Colonic mucosa (tissue), 4 donors: Measurements from ENCODE around the gene STAU1. TPM values are rescaled to one million over a fixed set of nuclear protein-coding genes. Genes with fewer than 3 reads are reported as not detected.

Experiments used
- DNase-seq: peaks from one replicate; pipeline ENCODE4 v3.0.0-alpha.2; 2020
- H3K27ac ChIP-seq: fragments of 200-600 bp; one replicate; pipeline ENCODE4 v1.8.0; 2021
- H3K27me3 ChIP-seq: fragments of 200-600 bp; one replicate; pipeline ENCODE4 v1.8.0; 2021
- H3K36me3 ChIP-seq: fragments of 200-600 bp; one replicate; pipeline ENCODE4 v1.8.0; 2021
- H3K4me1 ChIP-seq: fragments of 200-600 bp; one replicate; pipeline ENCODE4 v1.8.0; 2021; ENCODE audit warnings: mild to moderate bottlenecking
- H3K4me3 ChIP-seq: fragments of 200-600 bp; one replicate; pipeline ENCODE4 v1.8.0; 2021
- H3K9ac ChIP-seq, 2 donors: one replicate each; pipeline ENCODE4 v1.7.0; 2013; ENCODE audit warnings: control low read depth in 2 of 2, low read depth in 2 of 2, low read length in 2 of 2
- H3K9me3 ChIP-seq: fragments of 200-600 bp; one replicate; pipeline ENCODE4 v1.8.0; 2021
- intact Hi-C: fragments of 100-400 bp; cut with DNase I; formaldehyde crosslinking; loops from one replicate; pipeline ENCODE4 v1.14.1; 2022
- total RNA-seq, 2 donors: library from RNA; stranded (reverse); fragmentation: NEBNext Ultra II Directional in 1 of 2; extraction: Animal tissue kit (Norgen Biotek cat#: 25700) in 1 of 2; gene quantifications; one replicate each; pipeline ENCODE4 v1.2.1, GENCODE V29; 2021
- TF ChIP-seq, protein P1 (sequence below): fragments of 200-600 bp; IDR thresholded peaks from one replicate; pipeline ENCODE4 v1.8.0; 2022; ENCODE audit warnings: antibody characterized with exemption, mild to moderate bottlenecking
- donor health status: healthy.
- donor health status: DM: no; HTN: no; CAD: no.
- donor health status: DM: no; HTN: no; CAD: no.

The STAU1 gene, protein sequence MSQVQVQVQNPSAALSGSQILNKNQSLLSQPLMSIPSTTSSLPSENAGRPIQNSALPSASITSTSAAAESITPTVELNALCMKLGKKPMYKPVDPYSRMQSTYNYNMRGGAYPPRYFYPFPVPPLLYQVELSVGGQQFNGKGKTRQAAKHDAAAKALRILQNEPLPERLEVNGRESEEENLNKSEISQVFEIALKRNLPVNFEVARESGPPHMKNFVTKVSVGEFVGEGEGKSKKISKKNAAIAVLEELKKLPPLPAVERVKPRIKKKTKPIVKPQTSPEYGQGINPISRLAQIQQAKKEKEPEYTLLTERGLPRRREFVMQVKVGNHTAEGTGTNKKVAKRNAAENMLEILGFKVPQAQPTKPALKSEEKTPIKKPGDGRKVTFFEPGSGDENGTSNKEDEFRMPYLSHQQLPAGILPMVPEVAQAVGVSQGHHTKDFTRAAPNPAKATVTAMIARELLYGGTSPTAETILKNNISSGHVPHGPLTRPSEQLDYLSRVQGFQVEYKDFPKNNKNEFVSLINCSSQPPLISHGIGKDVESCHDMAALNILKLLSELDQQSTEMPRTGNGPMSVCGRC
- 100 to 1,000 TPM in 1 of 2 donors, 10 to 100 TPM in 1; 86.6 to 106 TPM for total RNA-seq

DNA sequence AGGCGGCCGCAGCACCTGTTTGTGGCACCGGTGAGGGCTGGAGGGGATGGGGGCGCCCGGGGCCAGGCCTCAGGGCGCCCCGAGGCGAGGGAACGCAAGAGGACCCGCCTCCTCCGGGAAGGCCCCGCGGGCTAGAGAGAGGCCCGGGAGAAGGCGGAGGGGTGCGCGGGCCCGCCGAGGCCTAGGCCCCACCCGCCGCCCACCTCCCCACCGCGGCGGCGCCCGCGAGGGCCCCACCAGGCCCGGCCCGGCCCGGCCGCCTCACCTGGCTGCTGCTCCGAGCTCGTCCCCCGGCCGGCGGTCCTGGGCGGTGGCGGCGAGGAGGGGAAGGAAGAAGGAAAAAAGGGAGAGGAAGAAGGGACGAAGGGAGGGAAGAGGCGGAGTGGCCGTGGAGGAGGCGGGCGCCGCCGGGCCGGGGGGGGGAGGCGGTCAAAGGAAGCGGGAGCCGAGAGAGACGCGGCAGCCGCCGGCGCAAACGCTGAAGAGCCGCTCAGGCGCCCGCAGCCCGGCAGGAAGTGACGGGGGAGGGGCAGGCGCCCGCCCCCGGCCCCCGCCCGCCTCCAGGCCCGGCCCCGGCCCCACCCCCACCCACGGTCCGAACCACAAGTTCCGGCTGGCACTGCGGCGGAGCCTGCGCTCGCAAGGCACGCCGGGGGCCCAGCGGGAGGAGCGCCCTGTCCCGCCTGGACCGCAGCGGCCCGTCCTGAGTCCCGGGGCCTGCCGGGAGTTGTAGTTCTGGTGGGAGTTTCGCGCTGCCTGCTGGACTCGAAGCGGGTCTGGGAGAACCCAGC lies at the start of gene STAU1:
TSS of gene STAU1 (minus strand) at position 484 of the 791 bp plus-strand sequence. CDS start 22,133 bp downstream, outside the sequence.
- peak within 1 kb of the TSS; percentile 91 to 97 for H3K9ac ChIP-seq
- H3K36me3 ChIP-seq, result no peaks in the 10 kb centered on the region
- TF ChIP-seq, protein P1, sequence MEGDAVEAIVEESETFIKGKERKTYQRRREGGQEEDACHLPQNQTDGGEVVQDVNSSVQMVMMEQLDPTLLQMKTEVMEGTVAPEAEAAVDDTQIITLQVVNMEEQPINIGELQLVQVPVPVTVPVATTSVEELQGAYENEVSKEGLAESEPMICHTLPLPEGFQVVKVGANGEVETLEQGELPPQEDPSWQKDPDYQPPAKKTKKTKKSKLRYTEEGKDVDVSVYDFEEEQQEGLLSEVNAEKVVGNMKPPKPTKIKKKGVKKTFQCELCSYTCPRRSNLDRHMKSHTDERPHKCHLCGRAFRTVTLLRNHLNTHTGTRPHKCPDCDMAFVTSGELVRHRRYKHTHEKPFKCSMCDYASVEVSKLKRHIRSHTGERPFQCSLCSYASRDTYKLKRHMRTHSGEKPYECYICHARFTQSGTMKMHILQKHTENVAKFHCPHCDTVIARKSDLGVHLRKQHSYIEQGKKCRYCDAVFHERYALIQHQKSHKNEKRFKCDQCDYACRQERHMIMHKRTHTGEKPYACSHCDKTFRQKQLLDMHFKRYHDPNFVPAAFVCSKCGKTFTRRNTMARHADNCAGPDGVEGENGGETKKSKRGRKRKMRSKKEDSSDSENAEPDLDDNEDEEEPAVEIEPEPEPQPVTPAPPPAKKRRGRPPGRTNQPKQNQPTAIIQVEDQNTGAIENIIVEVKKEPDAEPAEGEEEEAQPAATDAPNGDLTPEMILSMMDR, result no peak
- H3K4me3 ChIP-seq, result peak within 1 kb of the TSS; percentile 64
- peak; percentile 95 for DNase-seq
- H3K27me3 ChIP-seq, result no peaks in the 10 kb centered on the region
- peaks cover 10% of the 10 kb centered on the region for H3K4me1 ChIP-seq
- intact Hi-C loops, result no loop called here
- no peaks in the 10 kb centered on the region for H3K9me3 ChIP-seq
- H3K27ac ChIP-seq, result peak within 1 kb of the TSS; percentile 93

GRCh38 chr20:49237531-49237930 lies 49.4 kb upstream of the STAU1 start:
- intact Hi-C loops, result no loop called here
- Histone ChIP-seq H3K9ac (no peak overlapping the region), H3K9me3 (no peaks in the 10 kb centered on the region), H3K27me3 (no peaks in the 10 kb centered on the region), H3K36me3 (peaks cover 34% of the 10 kb centered on the region), H3K27ac (no peak overlapping the region), H3K4me3 (no peak overlapping the region), H3K4me1 (no peaks in the 10 kb centered on the region)
- no peak for DNase-seq
- TF ChIP-seq, protein P1, result no peak

GRCh38 chr20:49236301-49236700 lies 48.2 kb upstream of the STAU1 start:
- H3K9me3 ChIP-seq, result no peaks in the 10 kb centered on the region
- H3K36me3 ChIP-seq, result peaks cover 29% of the 10 kb centered on the region
- intact Hi-C loops, result no loop called here
- TF ChIP-seq, protein P1, result no peak
- no peak overlapping the region for H3K27ac ChIP-seq
- no peaks in the 10 kb centered on the region for H3K27me3 ChIP-seq
- no peak overlapping the region for H3K4me3 ChIP-seq
- H3K4me1 ChIP-seq, result no peaks in the 10 kb centered on the region
- no peak overlapping the region for H3K9ac ChIP-seq
- DNase-seq, result no peak

GRCh38 chr20:49234831-49235230 lies 46.7 kb upstream of the STAU1 start:
- H3K9ac ChIP-seq, result no peak overlapping the region
- DNase-seq, result no peak
- no peak overlapping the region for H3K4me3 ChIP-seq
- no peaks in the 10 kb centered on the region for H3K27me3 ChIP-seq
- intact Hi-C loops, result no loop called here
- H3K9me3 ChIP-seq, result no peaks in the 10 kb centered on the region
- H3K4me1 ChIP-seq, result no peaks in the 10 kb centered on the region
- no peak overlapping the region for H3K27ac ChIP-seq
- H3K36me3 ChIP-seq, result peaks cover 35% of the 10 kb centered on the region
- TF ChIP-seq, protein P1, result no peak

GRCh38 chr20:49233226-49233625 lies 45.1 kb upstream of the STAU1 start:
- Histone ChIP-seq H3K4me1 (no peaks in the 10 kb centered on the region), H3K4me3 (no peak overlapping the region), H3K36me3 (peaks cover 35% of the 10 kb centered on the region), H3K9me3 (no peaks in the 10 kb centered on the region), H3K9ac (no peak overlapping the region), H3K27ac (no peak overlapping the region), H3K27me3 (no peaks in the 10 kb centered on the region)
- intact Hi-C loops, result no loop called here
- TF ChIP-seq, protein P1, result no peak
- no peak for DNase-seq
